NCI-H1694 (cell line): Measurements from ENCODE around the gene EGR1.

Experiments used
- DNase-seq: peaks from one replicate; lab custom pipeline; 2025; lab: John Stamatoyannopoulos, UW

EGR1 gene

GRCh38 chr5:138453590-138453989 lies 11.7 kb upstream of the EGR1 start:
- no peak for DNase-seq

DNA sequence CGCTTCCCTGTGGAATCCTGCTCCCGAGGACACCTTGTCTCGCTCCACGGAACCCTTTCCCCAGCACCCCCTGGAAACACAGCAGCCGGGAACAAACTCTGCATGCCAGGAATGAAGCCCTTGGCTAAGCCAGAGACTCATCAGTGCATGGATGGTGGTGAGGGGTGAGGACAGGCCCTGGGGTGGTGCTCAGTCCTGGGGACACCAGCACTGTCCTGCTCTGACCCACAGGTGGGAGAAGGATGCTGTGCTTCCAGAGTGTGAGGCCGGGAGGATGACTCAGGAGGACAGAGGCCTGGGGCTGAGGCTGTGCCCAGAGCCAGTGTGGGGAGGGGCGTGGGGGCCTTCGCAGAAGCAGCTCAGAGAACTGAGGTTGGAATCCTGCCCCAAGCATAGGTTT lies 11.2 kb upstream of the EGR1 start:
- no peak for DNase-seq

- no peak for DNase-seq
Measured at GRCh38 chr5:138455232-138455930, 9.9 kb upstream of the EGR1 start.

DNA sequence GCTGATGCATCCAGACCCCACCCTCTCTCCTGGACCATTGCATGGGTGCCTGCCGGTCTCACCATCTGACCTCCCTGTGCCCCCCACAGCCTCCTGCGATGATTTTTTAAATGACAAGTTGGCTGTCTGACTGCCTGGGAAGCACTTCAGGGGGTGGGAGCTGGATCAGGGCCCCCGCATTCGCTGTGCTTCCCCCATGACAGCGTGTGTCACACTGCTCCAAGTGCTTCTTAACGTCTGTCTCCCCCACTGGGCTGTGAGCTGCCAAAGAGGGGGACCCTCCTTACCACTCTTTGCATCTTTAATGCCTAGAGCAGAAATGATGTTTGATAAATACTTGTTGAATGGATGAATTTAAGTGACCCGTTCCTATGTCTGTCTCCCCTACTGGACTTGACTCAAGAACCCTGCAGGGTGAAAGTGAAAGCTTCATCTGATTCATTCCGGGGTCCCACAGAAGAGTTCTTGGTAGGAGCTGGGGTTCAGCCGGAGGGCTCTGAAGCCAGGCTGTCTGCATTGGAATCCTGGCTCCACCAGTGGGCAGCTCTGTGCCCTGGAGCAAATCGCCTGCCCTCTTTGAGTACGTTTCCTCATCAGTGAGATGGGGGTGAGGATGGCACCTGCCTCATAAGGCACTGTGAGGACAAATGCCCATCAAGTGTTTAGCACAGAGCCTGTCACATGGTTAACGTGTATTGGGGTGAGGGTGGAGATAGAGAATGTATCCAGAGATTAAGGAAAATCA lies 7.6 kb upstream of the EGR1 start:
- DNase-seq: no peak

DNA sequence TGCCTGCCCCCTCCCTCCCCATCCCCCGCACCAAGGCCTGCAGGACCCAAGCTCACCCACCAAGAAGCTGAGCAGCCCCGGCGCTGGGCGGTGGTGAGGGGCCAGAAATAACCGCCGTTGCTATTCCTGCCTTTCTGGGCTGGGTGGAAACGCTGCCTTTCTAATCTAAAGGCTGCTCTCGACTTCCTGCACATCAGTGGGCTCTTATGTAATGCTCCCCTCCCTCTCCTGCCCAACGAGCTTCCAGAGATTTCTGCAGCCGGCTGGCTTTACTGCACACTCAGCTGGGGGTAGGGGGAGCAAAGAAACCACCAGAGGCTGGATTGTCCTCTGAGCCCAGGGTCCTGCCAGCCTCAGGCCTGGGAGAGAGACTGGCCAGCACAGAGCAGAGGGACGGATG lies 6.9 kb upstream of the EGR1 start:
- DNase-seq: no peak

DNA sequence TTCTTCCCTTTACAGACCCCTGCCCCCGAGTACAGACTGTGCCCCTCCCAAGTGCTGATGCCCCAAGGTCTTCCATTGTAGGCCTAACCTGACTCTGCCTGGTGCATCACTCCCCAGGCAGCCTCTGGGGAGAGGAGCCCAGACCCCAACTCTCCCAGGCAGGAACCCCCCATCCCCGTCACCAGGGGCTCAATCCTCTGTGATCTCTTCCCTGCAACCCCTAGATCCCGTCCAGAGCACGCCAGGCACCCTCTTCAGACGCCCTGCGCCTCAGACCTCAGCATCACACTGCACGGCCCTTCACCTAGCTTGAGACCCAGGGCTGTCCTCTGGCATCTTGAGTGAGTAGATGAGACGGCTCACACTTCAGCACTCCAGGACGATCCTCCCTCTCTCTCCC lies 6.4 kb upstream of the EGR1 start:
- DNase-seq: no peak

DNA sequence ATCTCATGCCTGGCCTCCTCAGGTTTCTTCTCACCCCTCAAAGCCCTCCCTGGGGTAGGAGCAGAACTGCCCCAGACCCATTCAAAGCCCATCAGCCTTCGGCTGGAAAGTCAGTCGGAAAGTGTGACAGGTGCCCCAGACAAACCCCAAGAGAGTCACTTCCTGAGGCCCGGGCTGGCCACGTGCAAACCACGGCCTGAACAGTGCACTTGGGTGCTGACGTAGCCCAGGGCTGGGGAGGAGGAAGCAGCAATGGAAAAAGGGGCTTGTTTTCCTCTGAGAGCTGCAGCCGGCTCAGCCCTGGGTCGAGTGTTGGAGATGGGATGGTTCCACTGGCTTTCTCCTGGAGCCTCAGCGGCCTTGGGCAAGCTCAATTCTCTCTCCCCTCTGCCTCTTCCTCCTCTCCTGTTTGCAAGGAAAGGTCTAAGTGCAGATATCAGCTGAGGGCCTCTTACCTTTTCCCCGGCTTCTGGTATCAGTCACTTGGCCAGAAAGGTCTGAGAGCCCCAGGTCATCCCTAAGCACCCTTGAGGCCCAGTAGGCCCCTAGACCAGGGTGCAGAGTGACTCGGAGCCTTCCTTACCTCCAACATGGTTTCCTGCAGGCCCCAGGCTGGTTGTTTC lies 5.9 kb upstream of the EGR1 start:
- no peak for DNase-seq

- DNase-seq: no peak
Measured at GRCh38 chr5:138460032-138460693, 5.1 kb upstream of the EGR1 start.

GRCh38 chr5:138461343-138462125 lies 3.7 kb upstream of the EGR1 start:
- DNase-seq: no peak

- DNase-seq: peak; percentile 43
Measured at GRCh38 chr5:138463419-138464007, 1.8 kb upstream of the EGR1 start.

DNA sequence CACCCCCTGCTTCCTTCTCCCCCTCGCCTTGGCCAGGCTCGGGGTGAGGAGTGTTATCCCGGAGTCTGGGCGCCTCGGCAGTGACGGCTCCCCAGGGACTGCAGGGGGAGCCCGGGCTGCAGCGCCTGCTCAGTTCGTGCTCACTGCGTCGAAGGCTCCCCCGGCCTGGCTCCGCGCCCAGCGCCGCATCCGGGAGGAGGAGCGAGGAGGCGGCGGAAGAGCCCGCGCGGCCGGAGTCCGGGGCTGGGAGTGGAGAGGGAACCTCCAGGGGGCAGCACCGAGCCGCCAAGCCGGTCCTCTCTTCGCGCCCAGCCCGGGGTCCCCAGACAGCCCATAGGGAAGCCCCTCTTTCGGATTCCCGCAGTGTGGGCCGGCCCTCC lies 1.3 kb upstream of the EGR1 start:
- peak; percentile 75 for DNase-seq

DNA sequence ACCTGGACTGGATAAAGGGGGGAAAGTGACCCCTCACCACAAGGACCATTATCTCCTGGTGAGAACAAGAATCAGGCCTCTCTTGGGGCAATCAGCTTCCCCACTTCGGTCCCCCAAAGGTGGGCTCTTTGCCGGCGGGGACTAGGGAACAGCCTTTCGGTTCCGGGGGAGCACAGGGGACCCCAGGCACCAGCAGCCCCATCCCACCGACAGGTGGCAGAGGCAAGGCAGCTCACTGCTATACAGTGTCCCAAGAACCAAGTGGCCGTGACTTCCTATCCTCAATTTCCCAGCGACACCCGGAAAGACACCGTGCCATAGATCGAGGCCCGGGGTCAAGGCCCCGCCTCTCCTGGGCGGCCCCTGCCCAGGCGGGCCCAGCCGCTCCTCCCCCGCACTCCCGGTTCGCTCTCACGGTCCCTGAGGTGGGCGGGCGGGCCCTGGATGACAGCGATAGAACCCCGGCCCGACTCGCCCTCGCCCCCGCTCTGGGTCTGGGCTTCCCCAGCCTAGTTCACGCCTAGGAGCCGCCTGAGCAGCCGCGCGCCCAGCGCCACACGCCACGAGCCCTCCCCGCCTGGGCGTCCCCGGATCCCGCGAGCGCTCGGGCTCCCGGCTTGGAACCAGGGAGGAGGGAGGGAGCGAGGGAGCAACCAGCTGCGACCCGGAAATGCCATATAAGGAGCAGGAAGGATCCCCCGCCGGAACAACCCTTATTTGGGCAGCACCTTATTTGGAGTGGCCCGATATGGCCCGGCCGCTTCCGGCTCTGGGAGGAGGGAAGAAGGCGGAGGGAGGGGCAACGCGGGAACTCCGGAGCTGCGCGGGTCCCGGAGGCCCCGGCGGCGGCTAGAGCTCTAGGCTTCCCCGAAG lies 655 bp upstream of the EGR1 start:
- DNase-seq: peak; percentile 94

DNA sequence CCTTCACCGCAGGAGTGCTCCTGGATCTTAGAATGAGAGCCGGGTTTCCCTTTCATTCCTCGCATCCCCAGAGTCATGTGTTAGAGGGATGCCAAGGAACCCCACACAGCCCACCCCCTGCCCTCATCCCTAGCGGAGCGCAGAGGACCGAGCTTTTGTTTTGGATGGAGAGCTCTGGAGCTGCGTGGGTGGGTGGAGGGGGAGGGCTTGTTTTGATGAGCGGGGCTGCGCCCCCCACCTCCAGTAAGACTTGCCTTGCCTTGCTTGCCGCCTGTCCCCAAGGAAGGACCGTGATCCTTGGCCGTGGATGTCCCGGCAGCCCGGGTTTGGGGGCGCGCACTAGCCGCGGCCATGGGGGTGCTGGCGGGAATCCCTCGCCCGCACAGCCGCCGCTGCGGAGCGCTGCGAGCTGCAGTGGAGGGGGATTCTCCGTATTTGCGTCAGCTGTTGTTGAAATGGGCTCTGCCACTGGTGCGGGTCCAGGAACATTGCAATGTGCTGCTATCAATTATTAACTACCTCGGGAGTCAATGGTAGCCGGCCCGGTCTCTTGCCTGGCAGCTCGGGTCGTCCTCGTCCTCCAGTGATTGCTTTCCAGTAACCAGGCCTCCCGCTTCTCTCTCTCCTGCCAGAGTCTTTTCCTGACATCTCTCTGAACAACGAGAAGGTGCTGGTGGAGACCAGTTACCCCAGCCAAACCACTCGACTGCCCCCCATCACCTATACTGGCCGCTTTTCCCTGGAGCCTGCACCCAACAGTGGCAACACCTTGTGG lies 1.0 kb downstream of the EGR1 start:
- DNase-seq: no peak

DNA sequence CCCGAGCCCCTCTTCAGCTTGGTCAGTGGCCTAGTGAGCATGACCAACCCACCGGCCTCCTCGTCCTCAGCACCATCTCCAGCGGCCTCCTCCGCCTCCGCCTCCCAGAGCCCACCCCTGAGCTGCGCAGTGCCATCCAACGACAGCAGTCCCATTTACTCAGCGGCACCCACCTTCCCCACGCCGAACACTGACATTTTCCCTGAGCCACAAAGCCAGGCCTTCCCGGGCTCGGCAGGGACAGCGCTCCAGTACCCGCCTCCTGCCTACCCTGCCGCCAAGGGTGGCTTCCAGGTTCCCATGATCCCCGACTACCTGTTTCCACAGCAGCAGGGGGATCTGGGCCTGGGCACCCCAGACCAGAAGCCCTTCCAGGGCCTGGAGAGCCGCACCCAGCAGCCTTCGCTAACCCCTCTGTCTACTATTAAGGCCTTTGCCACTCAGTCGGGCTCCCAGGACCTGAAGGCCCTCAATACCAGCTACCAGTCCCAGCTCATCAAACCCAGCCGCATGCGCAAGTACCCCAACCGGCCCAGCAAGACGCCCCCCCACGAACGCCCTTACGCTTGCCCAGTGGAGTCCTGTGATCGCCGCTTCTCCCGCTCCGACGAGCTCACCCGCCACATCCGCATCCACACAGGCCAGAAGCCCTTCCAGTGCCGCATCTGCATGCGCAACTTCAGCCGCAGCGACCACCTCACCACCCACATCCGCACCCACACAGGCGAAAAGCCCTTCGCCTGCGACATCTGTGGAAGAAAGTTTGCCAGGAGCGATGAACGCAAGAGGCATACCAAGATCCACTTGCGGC lies 1.8 kb downstream of the EGR1 start:
- no peak for DNase-seq

- no peak for DNase-seq
Measured at GRCh38 chr5:138467711-138468132, 2.4 kb downstream of the EGR1 start.

- DNase-seq: no peak
Measured at GRCh38 chr5:138468133-138468965, 3.1 kb downstream of the EGR1 start.

- no peak for DNase-seq
Measured at GRCh38 chr5:138468966-138469539, 3.8 kb downstream of the EGR1 start.
